AG20443 (cell line): ENCODE data around the gene OSBPL10.

Experiments
- DNase-seq: peaks from one replicate; pipeline ENCODE4 v3.0.0; 2012; ENCODE audit warnings: low spot score, mixed read lengths

OSBPL10 gene

GRCh38 chr3:31922962-31923361 is 58.1 kb downstream of the OSBPL10 start:
- DNase-seq = no peak

GRCh38 chr3:31921837-31922236 is 59.2 kb downstream of the OSBPL10 start:
- DNase-seq = no peak

- no peak for DNase-seq
These were observed 60.8 kb downstream of the OSBPL10 start for GRCh38 chr3:31920310-31920709.

GRCh38 chr3:31919528-31919927 is 61.5 kb downstream of the OSBPL10 start:
- DNase-seq = no peak

GRCh38 chr3:31918179-31919150 is 62.6 kb downstream of the OSBPL10 start:
- no peak for DNase-seq

- no peak for DNase-seq
These were observed 63.6 kb downstream of the OSBPL10 start for GRCh38 chr3:31917303-31918005.

- no peak for DNase-seq
These were observed 69.4 kb downstream of the OSBPL10 start for GRCh38 chr3:31911643-31912042.

- no peak for DNase-seq
These were observed 69.9 kb downstream of the OSBPL10 start for GRCh38 chr3:31911124-31911523.

- DNase-seq = no peak
These were observed 71.6 kb downstream of the OSBPL10 start for GRCh38 chr3:31909455-31909854.

- no peak for DNase-seq
These were observed 72.5 kb downstream of the OSBPL10 start for GRCh38 chr3:31908391-31909097.

GRCh38 chr3:31906182-31906581 is 74.9 kb downstream of the OSBPL10 start:
- DNase-seq = no peak

GRCh38 chr3:31903686-31904431 is 77.2 kb downstream of the OSBPL10 start:
- no peak for DNase-seq

- no peak for DNase-seq
These were observed 80.5 kb downstream of the OSBPL10 start for GRCh38 chr3:31900583-31900982.

- DNase-seq = no peak
These were observed 84.2 kb downstream of the OSBPL10 start for GRCh38 chr3:31896648-31897433.

GRCh38 chr3:31896026-31896425 is 85.0 kb downstream of the OSBPL10 start:
- DNase-seq = no peak

- no peak for DNase-seq
These were observed 85.6 kb downstream of the OSBPL10 start for GRCh38 chr3:31895471-31895870.

GRCh38 chr3:31892916-31893573 is 88.0 kb downstream of the OSBPL10 start:
- DNase-seq = no peak

GRCh38 chr3:31892500-31892899 is 88.6 kb downstream of the OSBPL10 start:
- no peak for DNase-seq

- no peak for DNase-seq
These were observed 89.1 kb downstream of the OSBPL10 start for GRCh38 chr3:31891876-31892455.
